Activated CD4-positive, alpha-beta T cell treated with anti-CD3 and anti-CD28 coated beads, Interleukin-10, Interleukin-2, amounts not matched to agents 100 ng/mL and 50 ng/mL, durations not matched to agents 16 hours and 8 hours (primary cell): Measurements from ENCODE around the gene DLX3.

Experiments used
- DNase-seq: peaks from one replicate; pipeline ENCODE4 v3.0.0-alpha.2; 2020

Gene DLX3

DNA sequence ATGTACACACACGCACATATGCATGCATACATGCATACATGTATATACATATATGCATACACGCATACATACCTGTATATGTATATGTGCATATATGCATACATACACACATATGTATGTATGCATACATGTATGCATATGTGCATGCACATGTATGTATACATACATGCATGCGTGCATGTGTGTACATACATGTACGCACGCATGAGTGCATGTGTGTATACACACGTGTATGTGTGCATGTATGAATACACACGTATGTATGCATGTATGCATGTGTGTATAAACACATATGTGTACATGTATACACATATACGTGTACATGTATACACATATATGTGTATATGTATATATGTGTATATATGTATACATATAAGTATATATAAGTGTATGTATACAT lies 28.5 kb upstream of the DLX3 start:
- no peak for DNase-seq

DNA sequence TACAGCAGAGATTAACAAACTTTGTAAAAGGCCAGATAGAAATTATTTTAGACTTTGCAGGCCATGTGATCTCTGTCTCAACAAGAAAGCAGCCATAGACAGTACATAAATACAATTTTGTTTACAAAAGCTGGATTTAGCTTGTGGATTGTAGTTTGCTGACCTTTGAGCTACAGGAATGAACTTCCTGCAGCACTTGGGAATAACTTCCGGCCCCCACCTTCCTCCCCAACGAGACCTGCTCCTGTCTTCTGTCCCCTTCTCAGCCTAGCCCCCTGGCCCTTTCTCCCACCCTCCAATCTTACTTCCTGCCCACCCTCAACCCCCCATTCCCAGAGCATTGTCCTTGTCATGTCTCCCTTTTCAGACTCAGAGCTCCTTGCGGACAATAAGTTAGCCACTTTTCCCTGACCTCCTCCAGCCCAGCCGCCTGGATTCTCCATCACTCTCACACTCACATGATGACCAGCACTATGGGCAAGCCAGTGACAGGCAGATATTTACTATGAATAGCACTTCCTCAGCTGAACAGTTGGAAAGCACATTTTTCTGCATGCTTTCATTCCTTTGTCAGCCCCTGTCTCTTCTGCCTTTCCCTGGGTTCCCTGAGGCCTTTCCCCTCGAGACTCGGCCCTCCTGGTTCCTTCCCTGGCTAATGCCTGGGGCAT lies 27.6 kb upstream of the DLX3 start:
- DNase-seq = no peak

DNA sequence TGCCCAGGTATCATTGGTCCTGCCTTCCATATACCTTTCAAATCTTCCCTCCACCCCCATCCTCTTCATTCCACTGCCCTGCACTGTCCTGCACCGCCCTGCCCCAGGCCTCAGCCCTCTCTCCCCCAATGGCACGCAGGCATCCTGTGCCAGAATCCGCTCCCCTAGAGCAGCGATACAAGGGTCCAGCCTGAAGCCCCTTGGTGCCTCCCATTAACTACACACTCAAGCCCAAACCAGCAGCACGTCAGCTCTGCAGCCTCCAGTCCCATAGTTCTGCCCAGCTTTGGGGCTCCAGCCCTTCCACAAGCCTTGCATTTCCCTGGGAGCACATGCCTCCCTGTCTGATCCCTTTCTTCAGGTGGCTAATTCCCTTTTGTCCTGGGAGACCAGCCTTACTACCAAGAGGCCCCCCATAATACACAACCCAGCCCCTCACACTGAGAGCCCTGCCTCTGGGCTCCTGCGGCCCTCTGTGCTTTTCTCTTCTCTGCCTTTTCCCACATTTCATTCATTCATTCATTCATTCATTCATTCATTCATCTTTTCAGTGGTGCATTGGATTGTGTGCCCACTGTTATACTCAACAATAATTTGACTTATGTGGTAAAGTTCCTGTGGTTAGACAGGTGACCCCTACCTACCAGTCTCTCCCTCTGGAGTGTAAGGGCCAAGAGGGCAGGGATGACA lies 26.8 kb upstream of the DLX3 start:
- DNase-seq = no peak

DNA sequence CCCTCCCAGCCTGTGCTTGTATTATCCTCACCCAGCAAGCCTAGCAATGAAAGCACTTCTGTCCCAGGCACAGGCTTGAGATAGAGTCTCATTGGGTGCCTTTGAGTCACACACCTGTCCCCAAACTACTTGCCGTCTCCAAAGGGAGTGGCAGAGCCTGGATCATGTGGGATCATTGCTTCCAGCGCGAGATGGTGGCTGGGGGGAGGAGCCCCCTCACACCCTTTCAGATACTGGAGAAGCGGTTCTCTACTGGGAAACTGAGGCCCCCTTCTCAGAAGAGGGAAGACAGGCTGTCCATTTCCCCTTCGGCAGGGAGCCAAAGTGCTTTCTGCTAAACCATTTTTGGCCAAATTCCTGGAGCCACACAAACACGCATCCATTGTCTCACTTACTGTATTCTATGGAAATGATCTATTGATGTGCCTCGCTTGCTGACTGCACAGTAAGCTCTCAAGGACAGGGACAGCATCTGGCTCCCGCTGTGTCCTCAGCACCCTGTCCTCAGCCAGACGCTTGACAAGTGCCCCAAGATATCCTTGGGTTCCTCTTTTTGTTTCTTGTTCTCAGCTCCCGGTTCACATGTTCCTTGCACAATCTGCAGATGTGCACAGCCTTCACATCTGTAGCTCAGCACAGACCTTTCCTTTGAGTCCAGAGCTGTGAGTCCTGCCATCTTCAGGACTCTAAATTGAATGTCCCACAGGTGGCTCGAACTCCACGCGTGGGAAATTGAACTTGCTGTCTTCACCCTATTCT lies 26.0 kb upstream of the DLX3 start:
- DNase-seq = no peak

DNA sequence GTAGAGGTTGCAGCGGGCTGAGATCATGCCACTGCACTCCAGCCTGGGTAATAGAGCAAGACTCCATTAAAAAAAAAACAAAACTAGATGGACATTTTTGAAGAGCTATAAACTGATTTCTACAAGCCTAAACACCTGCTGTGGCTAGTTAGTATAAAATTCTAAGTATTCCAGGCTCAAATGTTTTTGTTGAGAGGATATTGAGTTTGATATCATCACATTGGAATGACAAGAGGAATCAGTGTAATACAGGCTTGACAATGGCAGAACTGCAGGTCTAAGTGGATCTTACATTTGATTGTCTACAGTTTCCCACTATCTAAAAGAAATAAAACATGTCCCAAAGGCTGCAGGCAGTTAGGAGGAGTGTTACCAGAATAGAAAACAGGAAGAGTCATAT lies 23.9 kb upstream of the DLX3 start:
- DNase-seq = no peak

DNA sequence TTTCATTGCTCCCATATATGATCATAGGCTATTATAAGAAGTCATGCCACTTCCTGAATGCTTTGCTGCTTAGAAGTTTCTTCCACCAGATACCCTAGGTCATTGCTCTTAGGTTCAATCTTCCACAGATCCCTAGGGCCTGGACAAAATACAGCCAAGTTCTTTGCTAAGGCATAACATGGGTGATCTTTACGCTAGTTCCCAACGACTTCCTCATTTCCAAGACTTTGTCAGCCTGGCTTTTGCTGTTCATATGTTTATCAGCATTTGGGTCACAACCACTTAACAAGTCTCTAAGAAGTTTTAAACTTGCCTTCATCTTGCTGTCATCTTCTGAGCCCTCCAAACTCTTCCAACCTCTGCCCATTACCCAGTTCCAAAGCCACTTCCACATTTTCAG lies 20.1 kb upstream of the DLX3 start:
- DNase-seq = no peak

DNA sequence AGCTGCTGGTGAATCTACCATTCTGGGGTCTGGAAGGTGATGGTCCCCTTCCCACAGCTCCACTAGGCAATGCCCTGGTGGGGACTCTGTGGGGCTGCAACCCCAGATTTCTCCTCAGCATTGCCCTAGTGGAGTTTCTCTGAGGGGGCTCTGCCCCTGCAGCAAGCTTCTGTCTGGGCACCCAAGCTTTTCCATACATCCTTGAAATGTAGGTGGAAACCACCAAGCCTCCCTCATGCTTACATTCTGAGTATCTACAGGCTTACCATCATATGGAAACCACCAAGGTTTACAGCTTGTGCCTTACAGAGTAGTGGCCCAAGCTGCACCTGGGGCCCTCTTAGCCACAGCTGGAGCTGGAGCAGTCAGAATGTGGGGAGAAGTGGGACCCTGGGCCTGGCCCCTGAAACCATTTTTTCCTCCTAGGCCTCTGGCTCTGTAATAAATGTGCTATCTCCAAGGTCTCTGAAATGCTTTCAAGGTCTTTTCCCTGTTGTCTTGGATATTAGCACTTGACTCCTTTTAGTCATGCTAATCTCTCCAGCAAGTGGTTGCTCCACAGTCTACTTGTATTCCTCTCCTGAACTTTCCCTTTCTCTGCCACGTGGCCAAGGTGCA lies 19.6 kb upstream of the DLX3 start:
- no peak for DNase-seq

DNA sequence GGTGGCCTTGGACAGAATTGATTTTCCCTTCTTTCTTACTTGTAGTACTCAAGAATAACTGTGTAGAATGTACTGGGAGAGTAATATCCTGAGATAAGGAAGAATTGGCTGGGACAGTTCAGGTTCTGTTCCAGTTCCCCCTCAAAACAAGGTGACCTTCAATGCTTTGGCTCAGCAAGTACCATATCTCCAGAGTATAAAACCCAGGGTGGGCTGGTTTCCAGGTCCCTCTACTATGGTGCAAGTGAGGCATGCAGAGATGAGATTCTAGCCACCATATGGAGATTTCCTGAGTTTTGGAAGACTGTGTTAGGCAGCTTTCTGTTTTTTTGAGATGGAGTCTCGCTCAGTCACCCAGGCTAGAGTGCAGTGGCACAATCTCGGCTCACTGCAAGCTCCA lies 18.1 kb upstream of the DLX3 start:
- DNase-seq = no peak

DNA sequence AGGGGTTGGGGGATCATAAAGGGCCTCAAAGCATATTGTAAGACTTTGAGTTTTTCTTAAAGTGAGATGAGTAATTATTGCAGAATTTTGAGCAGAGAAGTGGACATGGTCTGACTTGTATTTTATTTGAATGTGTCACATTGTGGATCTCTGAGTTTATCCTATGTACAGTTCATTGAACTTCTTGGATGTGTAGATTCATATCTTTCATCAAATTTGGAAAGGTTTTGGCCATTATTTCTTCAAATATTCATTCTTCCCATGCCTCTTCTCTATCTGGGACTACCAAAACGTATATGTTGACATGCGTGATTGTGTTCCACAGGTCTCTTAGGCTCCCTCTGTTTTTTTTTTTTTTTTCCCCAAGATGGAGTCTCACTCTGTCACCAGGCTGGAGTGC lies 14.3 kb upstream of the DLX3 start:
- no peak for DNase-seq

DNA sequence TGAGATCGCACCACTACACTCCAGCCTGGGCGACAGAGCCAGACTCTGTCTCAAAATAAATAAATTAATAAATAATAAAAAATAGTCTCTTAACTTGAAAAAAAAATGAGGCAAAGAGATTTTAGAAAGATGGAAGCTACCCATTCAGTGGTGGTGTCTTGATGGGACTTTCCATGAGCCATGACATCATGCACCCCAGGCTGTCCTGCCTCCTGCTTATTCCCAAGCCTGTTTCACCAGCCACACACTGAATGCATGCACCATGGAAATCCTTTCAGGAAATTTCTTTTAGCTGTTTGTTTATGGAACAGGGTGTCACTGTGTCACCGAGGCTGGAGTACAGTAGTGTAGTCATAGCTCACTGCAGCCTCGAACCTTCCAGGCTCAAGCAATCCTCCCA lies 8.9 kb upstream of the DLX3 start:
- DNase-seq = no peak

DNA sequence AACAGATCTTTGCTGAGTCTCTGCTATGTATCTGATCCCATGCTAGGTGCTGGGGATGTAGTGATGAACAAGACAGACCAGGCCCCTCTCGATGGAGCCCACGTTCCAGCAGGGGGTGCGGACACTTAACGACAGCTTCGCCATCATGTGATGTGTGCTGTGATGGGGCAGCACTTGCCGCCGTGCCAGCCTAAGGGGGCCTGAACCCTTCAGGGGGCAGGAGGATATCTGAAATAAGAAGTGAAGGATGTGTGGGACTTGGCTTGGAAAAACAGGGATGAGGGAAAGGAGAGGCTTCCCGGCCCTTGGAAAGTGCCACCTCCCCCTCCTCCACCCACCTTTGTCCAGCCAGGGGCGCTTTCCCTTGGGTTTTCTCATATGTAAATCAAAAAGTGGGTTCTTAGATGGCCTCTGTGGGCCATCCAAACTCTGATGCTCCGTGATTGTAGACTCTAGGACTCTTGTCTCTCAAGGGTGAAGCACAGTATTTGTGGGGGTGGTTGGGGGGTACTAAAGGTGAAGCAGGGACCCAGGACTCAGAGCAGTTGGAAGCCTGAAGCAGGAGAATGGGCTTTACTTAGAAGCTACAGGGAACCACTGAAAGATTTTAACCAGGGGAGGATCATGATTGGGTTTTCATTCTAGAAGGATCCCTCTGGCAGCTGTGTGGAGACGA lies 4.0 kb upstream of the DLX3 start:
- DNase-seq = no peak

DNA sequence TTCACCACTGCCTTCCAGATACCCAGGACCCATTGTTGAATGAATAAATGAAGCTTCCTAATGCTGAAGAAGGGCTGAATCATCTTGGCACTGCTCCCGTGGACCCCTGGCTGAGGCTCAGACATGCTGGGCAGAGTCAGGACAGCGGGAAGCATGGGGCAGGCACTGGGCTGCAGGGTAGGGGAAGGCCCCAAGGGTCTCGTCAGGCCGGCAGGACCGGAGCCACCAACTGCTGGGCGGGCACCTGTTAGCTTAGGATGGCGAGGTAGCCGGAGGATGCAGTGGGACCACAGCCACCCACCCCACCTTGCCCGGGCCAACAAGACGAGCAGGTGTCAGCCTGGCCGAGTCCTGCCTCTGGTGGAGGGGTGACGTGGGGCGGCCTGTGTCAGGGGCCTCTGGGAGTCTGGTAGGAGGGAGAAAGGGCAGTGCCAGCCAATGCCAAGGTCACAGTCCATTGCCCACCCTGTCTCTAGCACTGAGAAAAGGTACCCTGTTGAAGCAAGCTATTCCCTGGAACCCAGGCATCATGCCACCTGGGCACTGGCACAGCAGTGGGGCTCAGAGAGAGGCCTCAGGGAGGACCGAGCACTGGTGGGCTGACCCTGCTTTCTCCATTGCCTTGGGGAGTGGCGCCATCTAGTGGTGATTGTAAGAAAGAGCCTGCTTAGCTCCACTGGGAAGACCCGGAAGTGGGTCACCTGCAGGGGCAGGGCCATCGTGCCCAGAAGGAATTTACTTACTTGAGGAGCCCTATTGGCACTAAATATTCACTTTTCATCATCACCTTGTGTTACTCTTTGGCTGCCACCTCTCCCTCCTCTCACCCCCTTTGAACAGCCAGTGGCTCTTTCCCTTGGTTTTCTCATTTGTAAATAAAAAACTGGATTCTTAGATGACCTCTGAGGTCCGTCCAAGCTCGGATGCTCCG lies 3.0 kb upstream of the DLX3 start:
- DNase-seq = peak; percentile 90

DNA sequence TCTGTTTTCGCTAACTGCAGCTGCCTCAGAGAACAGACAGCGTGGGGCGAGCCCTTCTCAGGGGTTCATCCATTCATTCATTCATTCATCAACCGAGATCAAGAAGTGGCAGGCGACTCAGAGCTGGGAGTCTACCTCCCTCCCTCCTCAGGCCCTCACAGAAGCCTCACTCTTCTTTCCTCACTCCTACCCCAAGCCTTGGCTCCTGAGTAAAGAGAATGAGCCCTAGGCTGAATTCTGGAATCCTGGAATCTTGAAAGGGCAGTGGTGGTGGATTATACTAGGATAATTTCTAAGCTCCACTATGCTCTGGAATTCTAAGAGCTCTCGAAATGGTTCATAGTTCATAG lies 2.3 kb upstream of the DLX3 start:
- no peak for DNase-seq

DNA sequence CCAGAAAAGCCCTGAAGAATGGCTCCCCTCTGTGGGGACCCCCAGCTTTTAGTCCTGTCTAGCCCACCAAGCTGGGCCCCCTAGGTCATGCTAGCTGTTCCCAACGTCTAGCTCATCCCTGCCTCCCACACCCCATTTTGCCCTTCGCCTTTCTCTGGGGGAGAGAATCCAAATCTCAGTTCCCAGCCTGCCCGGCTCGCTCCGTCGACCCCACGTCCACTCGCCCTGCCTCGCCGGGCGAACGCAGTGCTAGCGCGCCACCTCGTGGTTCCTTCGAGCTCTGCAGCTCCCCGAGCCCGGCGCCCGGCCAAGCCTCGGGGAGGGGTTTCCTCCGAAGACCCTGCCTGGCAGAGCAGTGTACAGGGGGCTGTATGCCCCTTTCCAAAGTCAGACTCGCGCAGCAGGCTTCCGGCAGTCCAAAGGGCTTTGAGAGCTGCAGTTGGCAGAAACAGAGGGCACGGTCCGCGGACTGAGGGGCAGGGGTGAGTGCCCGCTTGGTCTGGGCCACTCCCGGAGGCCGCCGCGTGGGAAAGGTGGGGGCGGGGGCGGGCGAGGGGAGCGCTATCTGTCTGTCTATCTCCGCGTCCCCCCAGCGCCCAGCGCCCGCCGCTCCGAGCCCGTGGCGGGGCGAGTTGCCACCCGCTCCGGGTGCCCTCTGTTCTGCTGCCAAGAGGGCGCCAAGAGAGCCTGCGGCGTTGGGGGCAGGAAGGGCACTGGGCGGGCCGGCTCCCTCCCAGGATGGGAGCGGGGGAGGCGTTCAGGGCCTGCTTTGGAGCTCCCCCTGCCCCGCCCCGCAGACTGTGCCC lies 1.7 kb upstream of the DLX3 start:
- DNase-seq = peak; percentile 59

DNA sequence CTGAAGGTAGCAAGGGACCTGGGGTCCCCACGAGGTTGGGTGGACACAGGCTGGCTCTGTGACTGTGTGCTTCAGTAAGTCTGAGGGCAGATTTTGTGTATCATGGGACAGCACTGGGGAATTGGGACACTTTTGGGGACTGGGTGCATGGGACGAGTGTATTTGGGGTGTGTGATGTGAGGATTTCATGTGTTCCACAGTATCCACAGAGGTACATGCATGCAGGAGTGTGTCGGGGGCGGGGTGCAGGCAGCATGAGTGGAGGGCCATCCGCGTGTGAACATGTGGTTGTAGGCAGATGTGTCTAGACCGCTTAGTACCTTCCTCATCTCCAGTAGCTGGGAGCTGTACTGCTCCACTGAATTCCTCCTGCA lies 1.1 kb upstream of the DLX3 start:
- no peak for DNase-seq

DNA sequence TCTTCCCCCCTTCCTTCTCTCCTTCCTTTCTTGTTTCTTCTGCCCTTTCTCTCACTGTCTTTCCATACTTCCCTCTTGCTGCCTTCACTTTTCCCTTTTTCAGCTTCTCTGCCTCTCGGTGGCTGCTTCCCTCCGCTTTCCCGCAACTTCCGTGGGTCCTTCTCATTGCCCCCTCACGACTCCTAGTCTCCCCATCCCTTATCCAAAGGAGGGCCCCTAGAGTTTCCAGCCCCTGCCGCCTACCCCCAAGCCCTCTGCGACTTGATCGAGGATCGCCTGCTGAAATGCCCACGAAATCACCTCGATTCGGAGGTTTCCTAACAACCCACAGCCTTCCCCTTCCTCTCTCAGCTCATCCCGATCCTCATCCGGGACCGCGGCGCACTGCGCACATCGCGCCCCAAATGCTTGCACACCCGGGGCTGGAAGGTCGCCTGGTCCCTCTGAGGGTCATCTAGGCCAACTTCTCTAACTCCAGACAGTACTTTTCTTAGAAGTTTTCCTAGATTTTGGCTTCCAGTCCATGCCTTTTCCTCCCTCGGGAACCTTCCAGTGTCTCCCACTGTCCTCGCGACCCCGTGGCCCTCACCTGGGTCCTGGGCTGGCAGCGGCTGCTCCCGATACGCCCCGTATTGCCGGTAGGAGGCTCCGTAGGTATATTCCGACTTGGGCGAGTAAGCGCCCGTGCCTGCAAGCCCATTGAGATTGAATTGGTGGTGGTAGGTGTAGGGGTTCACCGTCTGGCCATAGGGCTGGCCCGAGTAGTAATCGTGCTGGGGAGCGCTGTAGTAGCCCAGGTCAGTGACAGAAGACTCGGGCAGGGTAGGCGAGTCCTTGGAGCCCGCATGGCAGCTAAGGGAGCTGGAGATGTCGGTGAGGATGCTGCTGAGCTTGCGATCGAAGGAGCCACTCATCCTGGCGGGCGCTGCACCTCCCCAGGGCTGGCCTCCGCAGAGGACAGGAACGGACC lies 654 bp downstream of the DLX3 start:
- DNase-seq = no peak

DNA sequence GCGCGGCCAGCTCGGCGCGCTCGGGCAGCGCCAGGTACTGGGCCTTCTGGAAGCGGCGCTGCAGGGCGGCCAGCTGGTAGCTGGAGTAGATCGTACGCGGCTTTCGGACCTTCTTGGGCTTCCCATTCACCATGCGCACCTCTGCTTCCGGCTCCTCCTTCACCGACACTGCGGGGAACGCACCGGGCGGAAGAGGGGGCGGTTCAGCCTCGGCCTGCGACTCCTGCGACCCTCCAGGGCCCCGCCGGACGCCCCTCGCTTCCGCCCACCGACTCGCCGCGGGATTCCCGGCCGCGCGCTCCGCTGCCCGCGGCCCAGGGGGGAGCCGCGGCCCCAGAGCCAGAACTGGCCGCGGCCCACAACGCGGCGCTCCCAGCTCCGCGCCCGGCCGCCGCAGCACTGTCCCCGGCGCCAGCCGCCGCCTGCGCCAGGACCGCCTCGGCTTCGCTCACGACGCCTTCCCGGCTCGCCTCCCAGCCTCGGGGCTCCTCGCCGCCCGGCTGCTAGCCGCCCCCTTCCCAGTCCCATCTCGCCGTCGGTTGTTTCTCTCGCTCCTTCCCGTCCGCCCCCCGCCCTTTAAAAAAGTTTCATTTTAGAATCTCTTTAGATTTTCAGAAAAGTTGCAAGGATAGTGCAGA lies 1.5 kb downstream of the DLX3 start:
- DNase-seq = no peak

DNA sequence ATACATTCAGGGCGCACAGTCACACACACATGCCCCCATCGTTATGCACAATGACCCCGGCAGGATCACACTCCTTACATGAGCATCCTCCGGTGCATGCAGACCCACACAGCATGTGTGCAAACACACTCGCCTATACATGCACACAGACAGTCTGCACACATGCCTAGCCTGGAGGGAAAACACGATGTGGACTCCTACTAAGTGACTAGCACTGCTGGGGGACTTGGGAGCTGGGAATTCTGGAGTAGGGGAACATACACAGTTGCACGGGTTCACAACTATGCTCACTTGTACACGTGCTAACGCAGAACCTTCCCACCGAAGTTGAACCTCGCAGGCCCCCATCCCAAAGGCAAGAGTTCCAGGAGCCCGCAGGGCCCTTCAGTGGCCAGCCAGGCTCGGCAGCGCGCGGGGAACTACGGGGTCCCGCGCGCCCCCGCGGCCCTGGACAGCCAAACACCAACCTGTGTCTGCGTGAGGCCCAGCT lies 2.0 kb downstream of the DLX3 start:
- no peak for DNase-seq

DNA sequence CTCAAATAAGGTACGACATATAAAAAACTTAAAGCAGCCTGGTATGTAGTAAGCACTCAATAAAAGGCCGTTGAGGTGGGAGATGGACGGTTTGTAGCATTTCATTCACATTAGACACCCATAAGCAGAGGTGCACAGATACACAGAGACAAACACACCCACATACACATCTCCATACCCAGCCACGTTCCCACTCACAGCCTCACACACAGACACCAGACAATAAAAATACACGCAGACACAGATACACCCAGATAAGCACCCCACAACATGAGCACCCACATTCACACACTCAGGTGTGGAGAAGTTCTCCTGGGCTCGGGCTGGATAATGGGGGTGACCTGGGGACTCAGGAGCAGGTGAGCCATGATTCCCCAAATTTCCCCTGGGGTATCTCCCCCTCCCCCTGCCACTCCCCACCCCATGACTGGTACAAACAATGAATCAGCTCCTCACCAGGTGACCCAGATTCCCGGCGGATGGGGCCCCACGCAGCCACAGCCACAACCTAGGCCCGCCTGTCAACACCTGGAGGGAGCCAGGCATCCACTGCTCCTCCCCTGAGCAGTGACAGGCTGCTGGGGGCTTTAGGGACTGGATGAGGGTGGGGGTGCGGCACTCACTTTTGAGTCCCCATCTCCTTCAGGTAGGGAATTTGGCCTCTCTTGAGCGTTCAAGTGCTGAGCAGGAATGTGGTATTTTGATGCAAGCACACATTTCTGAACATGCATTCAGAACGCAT lies 2.7 kb downstream of the DLX3 start:
- DNase-seq = no peak
